ENCODE measurements around the gene FGFR3. TPM values are rescaled to one million over a fixed set of nuclear protein-coding genes. Genes with fewer than 3 reads are reported as not detected.

The FGFR3 gene
- total RNA-seq, 4 donors from 2014 or later: 56.2 to 209 (median 110) TPM

DNA sequence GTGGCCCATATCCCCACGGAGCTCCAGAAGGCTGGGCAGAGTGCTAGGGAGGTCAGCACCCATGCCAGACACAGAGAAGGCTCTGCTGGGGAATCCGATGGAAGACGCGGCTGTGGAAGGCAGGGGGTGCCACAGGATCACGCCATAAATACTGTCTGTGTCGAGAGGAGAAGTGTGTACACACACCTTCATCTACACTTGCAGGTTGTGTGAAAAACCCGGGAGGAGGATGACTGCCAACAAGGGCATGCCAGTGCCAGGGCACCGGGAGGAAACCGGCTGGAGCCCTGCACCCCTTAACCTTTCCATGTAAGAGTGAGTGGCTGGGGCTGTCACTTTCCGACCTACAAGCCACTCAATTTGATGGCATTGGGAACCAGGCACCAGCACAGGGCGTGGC lies 31.7 kb downstream of the FGFR3 start:
- TF ChIP-seq, protein P1, sequence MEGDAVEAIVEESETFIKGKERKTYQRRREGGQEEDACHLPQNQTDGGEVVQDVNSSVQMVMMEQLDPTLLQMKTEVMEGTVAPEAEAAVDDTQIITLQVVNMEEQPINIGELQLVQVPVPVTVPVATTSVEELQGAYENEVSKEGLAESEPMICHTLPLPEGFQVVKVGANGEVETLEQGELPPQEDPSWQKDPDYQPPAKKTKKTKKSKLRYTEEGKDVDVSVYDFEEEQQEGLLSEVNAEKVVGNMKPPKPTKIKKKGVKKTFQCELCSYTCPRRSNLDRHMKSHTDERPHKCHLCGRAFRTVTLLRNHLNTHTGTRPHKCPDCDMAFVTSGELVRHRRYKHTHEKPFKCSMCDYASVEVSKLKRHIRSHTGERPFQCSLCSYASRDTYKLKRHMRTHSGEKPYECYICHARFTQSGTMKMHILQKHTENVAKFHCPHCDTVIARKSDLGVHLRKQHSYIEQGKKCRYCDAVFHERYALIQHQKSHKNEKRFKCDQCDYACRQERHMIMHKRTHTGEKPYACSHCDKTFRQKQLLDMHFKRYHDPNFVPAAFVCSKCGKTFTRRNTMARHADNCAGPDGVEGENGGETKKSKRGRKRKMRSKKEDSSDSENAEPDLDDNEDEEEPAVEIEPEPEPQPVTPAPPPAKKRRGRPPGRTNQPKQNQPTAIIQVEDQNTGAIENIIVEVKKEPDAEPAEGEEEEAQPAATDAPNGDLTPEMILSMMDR (IDR thresholded peaks at IDR 0.05): no peak
- TF ChIP-seq POLR2AphosphoS5 (IDR thresholded peaks at IDR 0.05): no peak
- no peak for TF ChIP-seq EP300 (IDR thresholded peaks at IDR 0.05; ENCODE audit: low read depth)
- no peak for TF ChIP-seq POLR2A (IDR thresholded peaks at IDR 0.05)
- DNase-seq: no peak
- H3K4me3 ChIP-seq: no peak overlapping the region
- no peaks in the 10 kb centered on the region for H3K4me1 ChIP-seq
- H3K27ac ChIP-seq: no peak overlapping the region
- intact Hi-C loops (cut with DNase I; ENCODE audit: low total_unique reads): no loop called here
- in situ Hi-C loops (cut with MboI; ENCODE audit: low pct_ligation_motif_present in 1 of 4, low pct_unique_long_range_greater_than_20kb in 1 of 4, low sequenced_read_pairs in 3 of 4): loop anchor here in 1 of 4 donors (25.0 kb wide), 1 partner anchor 363 kb away; no protein-coding TSS in a partner anchor
- H3K9me3 ChIP-seq: no peaks in the 10 kb centered on the region
- 80 to 88% methylated on average over 4 to 11 of the region's 11 CpGs for WGBS, 2 donors (ENCODE audit: low coverage in 1 of 2)
- peaks cover 0 to 32% (median 17%) of the 10 kb centered on the region in 4 donors for H3K36me3 ChIP-seq
- no peaks in the 10 kb centered on the region for H3K27me3 ChIP-seq

DNA sequence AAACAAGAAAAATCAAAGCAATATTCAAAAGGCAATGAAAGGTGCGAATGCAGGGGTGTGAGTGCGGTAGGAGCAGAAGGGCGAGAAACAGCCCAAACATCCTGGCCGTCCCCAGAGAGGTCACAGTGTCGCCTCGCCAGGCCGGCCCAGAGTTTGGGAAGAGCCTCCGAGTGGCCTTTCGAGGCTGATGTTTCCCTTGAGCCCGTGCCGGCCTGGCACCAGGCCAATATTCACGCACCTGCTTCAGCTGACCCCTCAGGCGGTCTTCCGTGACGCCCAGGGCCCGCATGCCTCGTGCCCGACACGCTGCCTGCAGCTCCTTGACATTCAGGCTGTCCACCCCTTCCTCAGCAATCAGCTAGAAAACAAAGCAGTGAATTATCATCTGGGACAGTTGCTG lies 32.2 kb downstream of the FGFR3 start:
- intact Hi-C loops (cut with DNase I; ENCODE audit: low total_unique reads): no loop called here

DNA sequence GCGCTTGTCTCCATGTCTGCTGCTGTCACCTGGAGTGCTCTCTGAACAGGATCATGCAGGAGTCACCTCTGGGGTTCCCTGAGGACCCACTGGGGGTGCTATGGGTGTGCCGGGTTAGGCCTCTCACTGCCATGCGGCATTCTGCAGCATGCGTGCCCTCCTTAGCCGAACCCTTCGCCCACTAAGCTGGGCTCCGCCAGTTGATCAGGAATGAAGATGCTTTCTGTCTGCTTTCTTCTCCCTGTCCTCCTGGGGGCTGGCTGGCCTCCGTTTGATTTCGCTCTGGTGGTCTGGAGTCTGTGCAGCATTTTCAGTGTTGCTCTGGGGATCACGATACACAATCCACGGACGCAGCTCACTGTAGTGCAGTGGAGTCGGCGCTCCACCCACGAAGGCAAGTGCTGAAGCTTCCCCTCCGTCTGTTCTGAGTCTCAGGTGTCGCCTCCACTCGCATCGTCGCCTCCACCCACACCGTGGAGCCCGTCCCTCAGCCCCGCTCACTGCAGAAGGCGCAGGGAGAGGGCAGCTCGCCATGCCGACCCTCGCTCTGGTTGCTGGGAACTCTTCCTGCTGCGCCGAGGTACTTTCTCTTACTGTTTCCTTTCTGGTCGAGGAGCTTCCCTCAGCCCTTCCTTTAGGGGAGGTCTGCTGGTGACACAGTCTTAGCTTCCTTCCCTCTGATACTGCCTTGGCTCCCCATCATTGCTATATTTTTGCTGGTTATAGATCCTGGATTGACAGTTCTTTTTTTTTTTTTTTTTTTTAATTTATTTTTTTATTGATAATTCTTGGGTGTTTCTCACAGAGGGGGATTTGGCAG lies 33.6 kb downstream of the FGFR3 start:
- Histone ChIP-seq H3K9me3 (no peaks in the 10 kb centered on the region), H3K27ac (no peak overlapping the region), H3K4me3 (no peak overlapping the region), H3K4me1 (no peaks in the 10 kb centered on the region), H3K27me3 (no peaks in the 10 kb centered on the region), H3K36me3 (peaks cover 0 to 43% (median 22%) of the 10 kb centered on the region in 4 donors)
- WGBS, 2 donors (ENCODE audit: low coverage in 1 of 2): 92% methylated on average over 30 of the region's 30 CpGs; no CpG with 5 or more reads in 1 of the 2 donors
- in situ Hi-C loops (cut with MboI; ENCODE audit: low pct_ligation_motif_present in 1 of 4, low pct_unique_long_range_greater_than_20kb in 1 of 4, low sequenced_read_pairs in 3 of 4): no loop called here
- TF ChIP-seq POLR2AphosphoS5 (IDR thresholded peaks at IDR 0.05): no peak
- no peak for TF ChIP-seq EP300 (IDR thresholded peaks at IDR 0.05; ENCODE audit: low read depth)
- TF ChIP-seq, protein P1 (IDR thresholded peaks at IDR 0.05): no peak
- TF ChIP-seq POLR2A (IDR thresholded peaks at IDR 0.05): no peak
- intact Hi-C loops (cut with DNase I; ENCODE audit: low total_unique reads): no loop called here
- DNase-seq: no peak

More for the DNA sequence above, 32.2 kb downstream of the FGFR3 start:
- in situ Hi-C loops (cut with MboI; ENCODE audit: low pct_ligation_motif_present in 1 of 4, low pct_unique_long_range_greater_than_20kb in 1 of 4, low sequenced_read_pairs in 3 of 4): no loop called here
- Histone ChIP-seq H3K9me3 (no peaks in the 10 kb centered on the region), H3K4me3 (no peak overlapping the region), H3K36me3 (peaks cover 0 to 32% (median 18%) of the 10 kb centered on the region in 4 donors), H3K27ac (no peak overlapping the region), H3K27me3 (no peaks in the 10 kb centered on the region), H3K4me1 (no peaks in the 10 kb centered on the region)
- TF ChIP-seq, protein P1 (IDR thresholded peaks at IDR 0.05): no peak
- no peak for TF ChIP-seq EP300 (IDR thresholded peaks at IDR 0.05; ENCODE audit: low read depth)
- 80 to 84% methylated on average over 5 to 19 of the region's 19 CpGs for WGBS, 2 donors (ENCODE audit: low coverage in 1 of 2)
- no peak for DNase-seq

GRCh38 chr4:1830234-1830633 lies 37.1 kb downstream of the FGFR3 start:
- H3K36me3 ChIP-seq: peaks cover 0 to 59% (median 20%) of the 10 kb centered on the region in 4 donors
- no peaks in the 10 kb centered on the region for H3K4me1 ChIP-seq
- TF ChIP-seq POLR2A (IDR thresholded peaks at IDR 0.05) (no peak), POLR2AphosphoS5 (IDR thresholded peaks at IDR 0.05) (no peak), EP300 (IDR thresholded peaks at IDR 0.05; ENCODE audit: low read depth) (no peak)
- TF ChIP-seq, protein P1 (IDR thresholded peaks at IDR 0.05): no peak
- no peak overlapping the region for H3K27ac ChIP-seq
- no peaks in the 10 kb centered on the region for H3K9me3 ChIP-seq
- intact Hi-C loops (cut with DNase I; ENCODE audit: low total_unique reads) (no loop called here), in situ Hi-C loops (cut with MboI; ENCODE audit: low pct_ligation_motif_present in 1 of 4, low pct_unique_long_range_greater_than_20kb in 1 of 4, low sequenced_read_pairs in 3 of 4) (no loop called here)
- DNase-seq: no peak
- no peaks in the 10 kb centered on the region for H3K27me3 ChIP-seq
- no peak overlapping the region for H3K4me3 ChIP-seq
- WGBS, 2 donors (ENCODE audit: low coverage in 1 of 2): 92% methylated on average over 3 of the region's 3 CpGs; no CpG with 5 or more reads in 1 of the 2 donors
